ENCODE data around the gene KCNH4. TPM values are rescaled to one million over a fixed set of nuclear protein-coding genes. Genes with fewer than 3 reads are reported as not detected.
A peak's percentile ranks its signal among the peaks of the same experiment; 100 is the strongest.

The KCNH4 gene
- total RNA-seq, 1 experiment from 2014 or later = 0.24 TPM

GRCh38 chr17:42177684-42178083 lies 3.3 kb downstream of the KCNH4 start (continued):
- TF ChIP-seq AFF4 (CRISPR knock-in tag; IDR thresholded peaks at IDR 0.05; ENCODE audit: borderline replicate concordance) (no peak), ZNF219 (CRISPR knock-in tag; IDR thresholded peaks at IDR 0.05; ENCODE audit: borderline replicate concordance) (no peak)

- peaks cover 5% of the 10 kb centered on the region; the same call in 1 of the 2 replicates for H3K4me1 Mint-ChIP-seq
- no peaks in the 10 kb centered on the region for H3K9me3 Mint-ChIP-seq
- peaks cover 4% of the 10 kb centered on the region for H3K27me3 Mint-ChIP-seq (ENCODE audit: low read depth)
- ChIA-PET POLR2A (no interaction called here), CTCF (interaction anchor here (0.7 to 1.5 kb wide), 5 partner anchors 10 to 48 kb away, joined by 3 to 5 read pairs (median 3); no protein-coding TSS in a partner anchor)
- no peak overlapping the region for H3K27ac Mint-ChIP-seq
- H3K36me3 Mint-ChIP-seq = no peaks in the 10 kb centered on the region
- TF ChIP-seq ERG (CRISPR knock-in tag; IDR thresholded peaks at IDR 0.05) = no peak
- TF ChIP-seq ZNF532 (CRISPR knock-in tag; IDR thresholded peaks at IDR 0.05; ENCODE audit: borderline replicate concordance) = no peak
- no peak for TF ChIP-seq GRHL2 (CRISPR knock-in tag; IDR thresholded peaks at IDR 0.05; ENCODE audit: insufficient replicate concordance, severe bottlenecking)
- no peak for TF ChIP-seq RELA (CRISPR knock-in tag; IDR thresholded peaks at IDR 0.05; ENCODE audit: borderline replicate concordance)
- no peak for TF ChIP-seq ZBTB21 (CRISPR knock-in tag; IDR thresholded peaks at IDR 0.05; ENCODE audit: borderline replicate concordance)
- TF ChIP-seq ATF2 (CRISPR knock-in tag; IDR thresholded peaks at IDR 0.05; ENCODE audit: borderline replicate concordance, low read depth) = no peak
- DNase-seq (ENCODE audit: low spot score) = no peak
- no peak overlapping the region for H3K4me3 Mint-ChIP-seq
- ATAC-seq = no peak
These were observed 6.7 kb downstream of the KCNH4 start for GRCh38 chr17:42174126-42174783.

GRCh38 chr17:42171831-42172230 lies 9.1 kb downstream of the KCNH4 start:
- ChIA-PET CTCF (interaction anchor here (0.7 to 1.8 kb wide), 8 partner anchors 9 to 143 kb away, joined by 3 to 13 read pairs (median 4); partner anchors contain the start of genes GHDC and KCNH4), POLR2A (interaction anchor here (0.7 kb wide), 1 partner anchor 115 kb away, joined by 3 read pairs; no protein-coding TSS in a partner anchor)
- Mint-ChIP-seq H3K4me3 (no peak overlapping the region), H3K9me3 (no peaks in the 10 kb centered on the region), H3K27ac (no peak overlapping the region), H3K27me3 (ENCODE audit: low read depth) (no peaks in the 10 kb centered on the region; the same call in 1 of the 2 replicates), H3K4me1 (no peaks in the 10 kb centered on the region), H3K36me3 (no peaks in the 10 kb centered on the region)
- ATAC-seq = peak; percentile 82
- DNase-seq (ENCODE audit: low spot score) = peak; percentile 44
- no peak for TF ChIP-seq GTF2I (CRISPR knock-in tag; conservative IDR thresholded peaks at IDR 0.05)
- no peak for TF ChIP-seq SMAD4 (CRISPR knock-in tag; IDR thresholded peaks at IDR 0.05)
- no peak for TF ChIP-seq ZNF512 (CRISPR knock-in tag; IDR thresholded peaks at IDR 0.05; ENCODE audit: borderline replicate concordance)
- TF ChIP-seq E2F1 (CRISPR knock-in tag; IDR thresholded peaks at IDR 0.05) = no peak
- TF ChIP-seq PRRX2 (CRISPR knock-in tag; IDR thresholded peaks at IDR 0.05) = no peak

All from WTC11 (cell line).